ENCODE results near the gene MFAP2.
A peak's percentile ranks its signal among the peaks of the same experiment; 100 is the strongest.
"Not testable (repeated sequence)": the region's sequence is repeated elsewhere in the genome, so short reads cannot be mapped to it uniquely, and the experiment has no call there.

MFAP2 gene

GRCh38 chr1:16978567-16979474, 1.6 kb downstream of the MFAP2 start:
- DNase-seq, result no peak

GRCh38 chr1:16978139-16978538, 2.3 kb downstream of the MFAP2 start:
- DNase-seq, result no peak

GRCh38 chr1:16977377-16977776, 3.0 kb downstream of the MFAP2 start:
- DNase-seq, result no peak

- DNase-seq, result no peak
These were observed 3.5 kb downstream of the MFAP2 start for GRCh38 chr1:16976966-16977365.

GRCh38 chr1:16975838-16976237, 4.6 kb downstream of the MFAP2 start:
- no peak for DNase-seq

GRCh38 chr1:16975211-16975610, 5.2 kb downstream of the MFAP2 start:
- DNase-seq, result no peak

- no peak for DNase-seq
These were observed 7.2 kb downstream of the MFAP2 start for GRCh38 chr1:16973215-16973614.

GRCh38 chr1:16972189-16972895, 8.1 kb downstream of the MFAP2 start:
- no peak for DNase-seq

- DNase-seq, result no peak
These were observed 8.9 kb downstream of the MFAP2 start for GRCh38 chr1:16971341-16972188.

GRCh38 chr1:16970132-16970910, 10.1 kb downstream of the MFAP2 start:
- no peak for DNase-seq

- DNase-seq, result no peak
These were observed 10.8 kb downstream of the MFAP2 start for GRCh38 chr1:16969651-16970050.

GRCh38 chr1:16969057-16969611, 11.3 kb downstream of the MFAP2 start:
- no peak for DNase-seq

- no peak for DNase-seq
These were observed 12.0 kb downstream of the MFAP2 start for GRCh38 chr1:16968372-16968771.

- no peak for DNase-seq
These were observed 12.5 kb downstream of the MFAP2 start for GRCh38 chr1:16967962-16968361.

GRCh38 chr1:16967095-16967575, 13.3 kb downstream of the MFAP2 start:
- DNase-seq, result no peak

- no peak for DNase-seq
These were observed 14.1 kb downstream of the MFAP2 start for GRCh38 chr1:16966282-16966681.

GRCh38 chr1:16965486-16966067, 14.8 kb downstream of the MFAP2 start:
- DNase-seq, result no peak

- DNase-seq, result not testable (repeated sequence)
These were observed 16.3 kb downstream of the MFAP2 start for GRCh38 chr1:16964169-16964568.

GRCh38 chr1:16961297-16962133, 18.9 kb downstream of the MFAP2 start:
- DNase-seq, result no peak

- DNase-seq, result peak; percentile 78
These were observed 19.7 kb downstream of the MFAP2 start for GRCh38 chr1:16960560-16961296.

Data from NCI-H1436 (cell line).